Body of pancreas (tissue), 4 donors: ENCODE results near the gene RNF31. TPM values are rescaled to one million over a fixed set of nuclear protein-coding genes. Genes with fewer than 3 reads are reported as not detected.
A peak's percentile ranks its signal among the peaks of the same experiment; 100 is the strongest.

Source experiments
- ATAC-seq: fragments of 150-250 bp; one replicate; pipeline ENCODE4 v1.9.1; 2016
- DNase-seq, 4 donors: peaks; one replicate each; pipeline ENCODE4 v3.0.0-alpha.2; 2019
- H3K27ac ChIP-seq, 4 donors: fragments of 200-600 bp; sonication (generic); 1 replicate in 3 of 4; 2 replicates in 1 of 4; pipeline versions ENCODE4 v1.5.1 to v1.6.1; 2016 to 2019; ENCODE audit warnings: mild to moderate bottlenecking in 1 of 4, mixed read lengths in 1 of 4, moderate library complexity in 1 of 4
- H3K27me3 ChIP-seq, 2 donors: fragments of 200-600 bp; sonication (generic); one replicate each; pipeline ENCODE4 v1.6.0; 2016; ENCODE audit warnings: mild to moderate bottlenecking in 1 of 2
- H3K36me3 ChIP-seq, 2 donors: fragments of 200-600 bp; sonication (generic); replicated peaks in 1 of 2; 2 replicates each; pipeline ENCODE4 v1.5.1; 2016; ENCODE audit warnings: low read depth in 2 of 2; ENCODE audit not compliant: insufficient read depth in 1 of 2
- H3K4me1 ChIP-seq: fragments of 200-600 bp; sonication (generic); one replicate; pipeline ENCODE4 v1.6.0; 2016
- H3K4me3 ChIP-seq, 2 donors: fragments of 200-600 bp; sonication (generic); 1 replicate in 1 of 2; 2 replicates in 1 of 2; pipeline ENCODE4 v1.5.1; 2016 to 2019
- H3K9me3 ChIP-seq, 3 donors: fragments of 200-600 bp; sonication (generic); 1 replicate in 2 of 3; 2 replicates in 1 of 3; pipeline ENCODE4 v1.5.1; 2016
- POLR2A ChIP-seq, 3 donors: fragments of 450-650 bp; IDR thresholded peaks; one replicate each; pipeline ENCODE4 v1.6.1; 2016; ENCODE audit warnings: antibody characterized with exemption in 3 of 3, mild to moderate bottlenecking in 2 of 3
- WGBS, 2 donors: methylation state at CpG; one replicate each; pipeline ENCODE4 v1.1.5; 2017; 5-methylcytosine and 5-hydroxymethylcytosine counted together
- intact Hi-C: fragments of 100-400 bp; cut with DNase I; formaldehyde crosslinking; loops from one replicate; pipeline ENCODE4 v1.15.1; 2023
- total RNA-seq, 2 donors: library from RNA; depleted of rRNA; stranded (reverse); fragments of >200 nt; gene quantifications; one replicate each; pipeline ENCODE4 v1.1.0, GENCODE V29; 2016
- TF ChIP-seq, protein P1 (sequence below), 7 experiments: fragments of 450-650 bp in 4 of 7; fragments of 200-600 bp in 3 of 7; sonication (generic) in 3 of 7; IDR thresholded peaks; one replicate each; pipeline ENCODE4 v1.5.1; 2016 to 2019; ENCODE audit warnings: antibody characterized with exemption in 7 of 7

The RNF31 gene
- total RNA-seq, 2 donors from 2014 or later = 38.1 to 83.1 TPM

GRCh38 chr14:24156840-24157239 is 9.5 kb downstream of the RNF31 start:
- intact Hi-C loops = no loop called here
- WGBS, 2 donors = 89 to 95% methylated on average over 1 of the region's 1 CpG
- H3K4me1 ChIP-seq = peaks cover 18% of the 10 kb centered on the region
- H3K9me3 ChIP-seq = no peaks in the 10 kb centered on the region
- ATAC-seq (no peak), DNase-seq (no peak)
- no peak overlapping the region for H3K4me3 ChIP-seq
- H3K27me3 ChIP-seq = no peaks in the 10 kb centered on the region
- TF ChIP-seq, protein P1, sequence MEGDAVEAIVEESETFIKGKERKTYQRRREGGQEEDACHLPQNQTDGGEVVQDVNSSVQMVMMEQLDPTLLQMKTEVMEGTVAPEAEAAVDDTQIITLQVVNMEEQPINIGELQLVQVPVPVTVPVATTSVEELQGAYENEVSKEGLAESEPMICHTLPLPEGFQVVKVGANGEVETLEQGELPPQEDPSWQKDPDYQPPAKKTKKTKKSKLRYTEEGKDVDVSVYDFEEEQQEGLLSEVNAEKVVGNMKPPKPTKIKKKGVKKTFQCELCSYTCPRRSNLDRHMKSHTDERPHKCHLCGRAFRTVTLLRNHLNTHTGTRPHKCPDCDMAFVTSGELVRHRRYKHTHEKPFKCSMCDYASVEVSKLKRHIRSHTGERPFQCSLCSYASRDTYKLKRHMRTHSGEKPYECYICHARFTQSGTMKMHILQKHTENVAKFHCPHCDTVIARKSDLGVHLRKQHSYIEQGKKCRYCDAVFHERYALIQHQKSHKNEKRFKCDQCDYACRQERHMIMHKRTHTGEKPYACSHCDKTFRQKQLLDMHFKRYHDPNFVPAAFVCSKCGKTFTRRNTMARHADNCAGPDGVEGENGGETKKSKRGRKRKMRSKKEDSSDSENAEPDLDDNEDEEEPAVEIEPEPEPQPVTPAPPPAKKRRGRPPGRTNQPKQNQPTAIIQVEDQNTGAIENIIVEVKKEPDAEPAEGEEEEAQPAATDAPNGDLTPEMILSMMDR (IDR thresholded peaks at IDR 0.05) = no peak
- no peak for TF ChIP-seq POLR2A (IDR thresholded peaks at IDR 0.05)
- H3K36me3 ChIP-seq = peaks cover 6 to 26% of the 10 kb centered on the region in 2 donors
- H3K27ac ChIP-seq = no peak overlapping the region

GRCh38 chr14:24157331-24157730 is 10.0 kb downstream of the RNF31 start:
- H3K4me3 ChIP-seq = no peak overlapping the region
- H3K9me3 ChIP-seq = no peaks in the 10 kb centered on the region
- H3K4me1 ChIP-seq = peaks cover 23% of the 10 kb centered on the region
- H3K27me3 ChIP-seq = no peaks in the 10 kb centered on the region
- H3K27ac ChIP-seq = no peak overlapping the region
- intact Hi-C loops = no loop called here
- 91 to 94% methylated on average over 12 of the region's 12 CpGs for WGBS, 2 donors
- peaks cover 6 to 25% of the 10 kb centered on the region in 2 donors for H3K36me3 ChIP-seq
- TF ChIP-seq, protein P1 (IDR thresholded peaks at IDR 0.05) = no peak
- no peak for TF ChIP-seq POLR2A (IDR thresholded peaks at IDR 0.05)
- no peak for ATAC-seq
- DNase-seq = no peak

- ATAC-seq (no peak), DNase-seq (no peak)
- peaks cover 35% of the 10 kb centered on the region for H3K4me1 ChIP-seq
- no peak for TF ChIP-seq POLR2A (IDR thresholded peaks at IDR 0.05)
- TF ChIP-seq, protein P1 (IDR thresholded peaks at IDR 0.05) = no peak
- peaks cover 10 to 42% of the 10 kb centered on the region in 2 donors for H3K36me3 ChIP-seq
- peak overlapping the region in 3 of 4 donors; percentile 79 to 89 (median 88) for H3K27ac ChIP-seq
- intact Hi-C loops = loop anchor here (10.0 kb wide), 1 partner anchor 105 kb away; the partner anchor contains the start of gene CARMIL3
- 71 to 73% methylated on average over 11 of the region's 11 CpGs for WGBS, 2 donors
- H3K4me3 ChIP-seq = no peak overlapping the region
- H3K9me3 ChIP-seq = no peaks in the 10 kb centered on the region
- no peaks in the 10 kb centered on the region for H3K27me3 ChIP-seq
These were observed 12.6 kb downstream of the RNF31 start for GRCh38 chr14:24159777-24160498.

- no peak overlapping the region for H3K4me3 ChIP-seq
- no peaks in the 10 kb centered on the region for H3K27me3 ChIP-seq
- H3K4me1 ChIP-seq = peaks cover 35% of the 10 kb centered on the region
- H3K36me3 ChIP-seq = peaks cover 10 to 42% of the 10 kb centered on the region in 2 donors
- intact Hi-C loops = loop anchor here (10.0 kb wide), 1 partner anchor 106 kb away; the partner anchor contains the start of gene CARMIL3
- TF ChIP-seq, protein P1 (IDR thresholded peaks at IDR 0.05) = no peak
- no peak for TF ChIP-seq POLR2A (IDR thresholded peaks at IDR 0.05)
- DNase-seq (no peak), ATAC-seq (no peak)
- H3K27ac ChIP-seq = peak overlapping the region; percentile 79 to 89 (median 84)
- WGBS, 2 donors = 85 to 92% methylated on average over 4 of the region's 4 CpGs
- no peaks in the 10 kb centered on the region for H3K9me3 ChIP-seq
These were observed 13.2 kb downstream of the RNF31 start for GRCh38 chr14:24160499-24160849.
